ENCODE results near the gene OR2C3. TPM values are rescaled to one million over a fixed set of nuclear protein-coding genes. Genes with fewer than 3 reads are reported as not detected.
A peak's percentile ranks its signal among the peaks of the same experiment; 100 is the strongest.

OR2C3 gene
- total RNA-seq, 2 experiments from 2014 or later = not detected

DNA sequence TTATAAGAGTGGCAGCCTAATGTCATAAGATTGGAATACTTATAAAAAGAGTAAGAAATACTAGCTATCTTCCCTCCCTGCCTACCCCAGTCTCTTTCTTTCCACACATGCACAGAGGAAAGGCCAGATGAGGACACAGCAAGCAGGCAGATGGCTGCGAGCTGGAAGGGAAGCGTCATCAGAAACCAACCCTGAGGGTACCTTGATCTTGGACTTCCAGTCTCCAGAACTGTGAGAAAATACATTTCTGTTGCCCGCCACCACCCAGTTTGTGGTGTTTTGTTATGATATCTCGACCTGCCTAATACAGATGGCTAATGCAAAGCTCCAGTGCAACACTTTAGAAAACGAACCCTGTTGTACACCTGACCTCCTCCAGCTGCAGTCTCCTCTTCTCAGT is 2.3 kb upstream of the OR2C3 start:
- Histone ChIP-seq H3K4me1 (ENCODE audit: insufficient read depth, low read length, poor library complexity, severe bottlenecking) (no peaks in the 10 kb centered on the region), H4K20me1 (ENCODE audit: insufficient read depth, low read length) (no peaks in the 10 kb centered on the region), H3K4me2 (ENCODE audit: low read length) (no peak overlapping the region), H3K27ac (ENCODE audit: low read depth, low read length, poor library complexity, severe bottlenecking) (no peak overlapping the region), H2AFZ (ENCODE audit: low read length) (no peak overlapping the region), H3K9me3 (ENCODE audit: low read length) (no peaks in the 10 kb centered on the region), H3K4me3 (ENCODE audit: low read depth, low read length, poor library complexity, severe bottlenecking) (no peak overlapping the region), H3K36me3 (ENCODE audit: insufficient read depth, low read length) (no peaks in the 10 kb centered on the region), H3K79me2 (ENCODE audit: insufficient read depth, low read depth, low read length) (no peaks in the 10 kb centered on the region), H3K9me2 (ENCODE audit: insufficient read depth, low read length) (no peaks in the 10 kb centered on the region)
- intact Hi-C loops (cut with micrococcal nuclease; ENCODE audit: unreplicated experiment) = no loop called here
- no TSS peak for BruUV-seq (replicated peaks)
- no peak for DNase-seq (ENCODE audit: low spot score)
- CTCF ChIA-PET (ENCODE audit: unreplicated experiment) = no interaction called here
- POLR2A ChIA-PET = interaction anchor here (0.6 kb wide), 1 partner anchor 461 kb away, joined by 3 read pairs; no protein-coding TSS in a partner anchor
- TF ChIP-seq, protein P1, sequence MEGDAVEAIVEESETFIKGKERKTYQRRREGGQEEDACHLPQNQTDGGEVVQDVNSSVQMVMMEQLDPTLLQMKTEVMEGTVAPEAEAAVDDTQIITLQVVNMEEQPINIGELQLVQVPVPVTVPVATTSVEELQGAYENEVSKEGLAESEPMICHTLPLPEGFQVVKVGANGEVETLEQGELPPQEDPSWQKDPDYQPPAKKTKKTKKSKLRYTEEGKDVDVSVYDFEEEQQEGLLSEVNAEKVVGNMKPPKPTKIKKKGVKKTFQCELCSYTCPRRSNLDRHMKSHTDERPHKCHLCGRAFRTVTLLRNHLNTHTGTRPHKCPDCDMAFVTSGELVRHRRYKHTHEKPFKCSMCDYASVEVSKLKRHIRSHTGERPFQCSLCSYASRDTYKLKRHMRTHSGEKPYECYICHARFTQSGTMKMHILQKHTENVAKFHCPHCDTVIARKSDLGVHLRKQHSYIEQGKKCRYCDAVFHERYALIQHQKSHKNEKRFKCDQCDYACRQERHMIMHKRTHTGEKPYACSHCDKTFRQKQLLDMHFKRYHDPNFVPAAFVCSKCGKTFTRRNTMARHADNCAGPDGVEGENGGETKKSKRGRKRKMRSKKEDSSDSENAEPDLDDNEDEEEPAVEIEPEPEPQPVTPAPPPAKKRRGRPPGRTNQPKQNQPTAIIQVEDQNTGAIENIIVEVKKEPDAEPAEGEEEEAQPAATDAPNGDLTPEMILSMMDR (conservative IDR thresholded peaks at IDR 0.05; ENCODE audit: low read length) = no peak
- no peak for TF ChIP-seq EZH2phosphoT487 (IDR thresholded peaks at IDR 0.05; ENCODE audit: borderline replicate concordance, low read depth, low read length)

DNA sequence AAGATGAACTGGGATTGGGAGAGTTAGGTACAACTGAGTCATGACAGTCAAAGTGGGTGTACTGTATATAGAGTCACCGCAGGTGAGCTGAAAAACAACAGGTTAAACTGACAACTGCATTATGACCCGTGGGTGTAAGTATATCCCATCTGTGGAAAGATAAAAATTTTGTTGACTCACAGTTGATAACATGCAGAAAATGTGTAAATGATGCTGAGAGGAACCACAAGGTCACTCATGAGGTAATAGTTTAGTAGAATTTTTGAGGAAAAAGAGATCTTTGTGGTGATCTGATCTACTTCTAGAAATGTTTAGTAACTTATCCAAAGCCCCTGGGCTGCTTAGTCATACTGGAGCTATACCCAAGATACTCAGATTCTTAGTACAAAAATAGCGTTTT is 838 bp downstream of the OR2C3 start:
- no peak for DNase-seq (ENCODE audit: low spot score)
- H3K4me2 ChIP-seq (ENCODE audit: low read length) = no peak overlapping the region
- no peaks in the 10 kb centered on the region for H3K4me1 ChIP-seq (ENCODE audit: insufficient read depth, low read length, poor library complexity, severe bottlenecking)
- POLR2A ChIA-PET = interaction anchor here (1.5 kb wide), 1 partner anchor 10 kb away, joined by 3 read pairs; no protein-coding TSS in a partner anchor
- no peaks in the 10 kb centered on the region for H3K9me3 ChIP-seq (ENCODE audit: low read length)
- no peaks in the 10 kb centered on the region for H3K79me2 ChIP-seq (ENCODE audit: insufficient read depth, low read depth, low read length)
- H3K27ac ChIP-seq (ENCODE audit: low read depth, low read length, poor library complexity, severe bottlenecking) = no peak overlapping the region
- H4K20me1 ChIP-seq (ENCODE audit: insufficient read depth, low read length) = no peaks in the 10 kb centered on the region
- intact Hi-C loops (cut with micrococcal nuclease; ENCODE audit: unreplicated experiment) = no loop called here
- no peak overlapping the region for H3K4me3 ChIP-seq (ENCODE audit: low read depth, low read length, poor library complexity, severe bottlenecking)
- CTCF ChIA-PET (ENCODE audit: unreplicated experiment) = interaction anchor here (1.0 kb wide), 1 partner anchor 12 kb away, joined by 3 read pairs; no protein-coding TSS in a partner anchor
- no peaks in the 10 kb centered on the region for H3K36me3 ChIP-seq (ENCODE audit: insufficient read depth, low read length)
- TF ChIP-seq EZH2phosphoT487 (IDR thresholded peaks at IDR 0.05; ENCODE audit: borderline replicate concordance, low read depth, low read length) = no peak
- TF ChIP-seq, protein P1 (conservative IDR thresholded peaks at IDR 0.05; ENCODE audit: low read length) = no peak
- no peaks in the 10 kb centered on the region for H3K9me2 ChIP-seq (ENCODE audit: insufficient read depth, low read length)
- no TSS peak for BruUV-seq (replicated peaks)
- no peak overlapping the region for H2AFZ ChIP-seq (ENCODE audit: low read length)

DNA sequence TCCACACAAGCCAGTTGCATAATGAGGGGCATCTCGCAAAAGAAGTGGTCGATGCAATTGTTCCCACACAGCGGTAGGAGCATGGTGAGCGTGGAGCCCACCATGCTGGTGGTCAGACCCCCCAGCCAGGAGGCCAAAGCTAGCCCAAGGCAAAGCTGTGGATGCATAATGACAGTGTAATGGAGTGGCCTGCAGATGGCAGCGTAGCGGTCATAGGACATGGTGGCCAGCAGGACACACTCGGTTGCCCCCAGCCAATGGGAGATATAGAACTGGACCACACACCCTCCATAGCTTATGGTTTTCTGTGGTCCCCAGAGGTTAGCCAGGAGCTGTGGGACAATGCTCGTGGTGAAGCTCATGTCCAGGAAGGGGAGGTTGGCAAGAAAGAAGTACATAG is 4.3 kb downstream of the OR2C3 start:
- Histone ChIP-seq H3K79me2 (ENCODE audit: insufficient read depth, low read depth, low read length) (no peaks in the 10 kb centered on the region), H4K20me1 (ENCODE audit: insufficient read depth, low read length) (no peaks in the 10 kb centered on the region), H3K9me2 (ENCODE audit: insufficient read depth, low read length) (no peaks in the 10 kb centered on the region), H3K27ac (ENCODE audit: low read depth, low read length, poor library complexity, severe bottlenecking) (no peak overlapping the region), H3K4me3 (ENCODE audit: low read depth, low read length, poor library complexity, severe bottlenecking) (no peak overlapping the region), H3K36me3 (ENCODE audit: insufficient read depth, low read length) (no peaks in the 10 kb centered on the region), H2AFZ (ENCODE audit: low read length) (no peak overlapping the region), H3K9me3 (ENCODE audit: low read length) (no peaks in the 10 kb centered on the region), H3K4me2 (ENCODE audit: low read length) (no peak overlapping the region), H3K4me1 (ENCODE audit: insufficient read depth, low read length, poor library complexity, severe bottlenecking) (no peaks in the 10 kb centered on the region)
- BruUV-seq (replicated peaks) = no TSS peak
- DNase-seq (ENCODE audit: low spot score) = no peak
- TF ChIP-seq, protein P1 (conservative IDR thresholded peaks at IDR 0.05; ENCODE audit: low read length) = 0 out of 2 replicates have a peak, but pooled peaks have one; percentile 20
- no peak for TF ChIP-seq EZH2phosphoT487 (IDR thresholded peaks at IDR 0.05; ENCODE audit: borderline replicate concordance, low read depth, low read length)
- ChIA-PET CTCF (ENCODE audit: unreplicated experiment) (no interaction called here), POLR2A (interaction anchor here (0.8 kb wide), 1 partner anchor 13 kb away, joined by 3 read pairs; no protein-coding TSS in a partner anchor)
- intact Hi-C loops (cut with micrococcal nuclease; ENCODE audit: unreplicated experiment) = no loop called here

Measured in OCI-LY7 (cell line).